PFSK-1 (cell line): Measurements from ENCODE around the gene HOXC6.

Experiments
- FOXP2 ChIP-seq: optimal IDR thresholded peaks from 2 replicates; pipeline ENCODE3; 2011; ENCODE audit warnings: borderline replicate concordance, control low read depth, inconsistent platforms; ENCODE audit not compliant: insufficient read depth; ENCODE audit errors: extremely low read length, extremely low read depth
- POLR2AphosphoS5 ChIP-seq: IDR thresholded peaks from 2 replicates; pipeline ENCODE4 v1.6.1; 2012; ENCODE audit warnings: low read depth, mild to moderate bottlenecking, control low read depth, low read length, moderate library complexity
- REST ChIP-seq, 2 experiments: IDR thresholded peaks; 2 replicates each; pipeline versions ENCODE4 v1.6.1 to v1.8.0; 2011 to 2012; ENCODE audit warnings: low read depth in 2 of 2, low read length in 2 of 2, control low read depth in 1 of 2, inconsistent platforms in 1 of 2, mild to moderate bottlenecking in 1 of 2, moderate library complexity in 1 of 2; ENCODE audit not compliant: insufficient read depth in 1 of 2
- SIN3A ChIP-seq: IDR thresholded peaks from 2 replicates; pipeline ENCODE4 v1.6.1; 2012; ENCODE audit warnings: mild to moderate bottlenecking, low read length, moderate library complexity, borderline replicate concordance; ENCODE audit not compliant: insufficient read depth
- TAF1 ChIP-seq: IDR thresholded peaks from 2 replicates; pipeline ENCODE4 v1.6.1; 2012; ENCODE audit warnings: low read length, control low read depth, borderline replicate concordance; ENCODE audit not compliant: insufficient read depth

The HOXC6 gene

GRCh38 chr12:54051874-54052437 lies 23.7 kb downstream of the HOXC6 start:
- TF ChIP-seq TAF1 (no peak), REST (IDR thresholded peaks at IDR 0.05; ENCODE audit: insufficient read depth in 1 of 2, low read depth in 2 of 2, low read length in 2 of 2) (no peak), SIN3A (no peak), FOXP2 (no peak), POLR2AphosphoS5 (no peak)

GRCh38 chr12:54052438-54053002 lies 24.3 kb downstream of the HOXC6 start:
- TF ChIP-seq REST (IDR thresholded peaks at IDR 0.05; ENCODE audit: insufficient read depth in 1 of 2, low read depth in 2 of 2, low read length in 2 of 2) (no peak), TAF1 (no peak), POLR2AphosphoS5 (no peak), FOXP2 (no peak), SIN3A (no peak)

DNA sequence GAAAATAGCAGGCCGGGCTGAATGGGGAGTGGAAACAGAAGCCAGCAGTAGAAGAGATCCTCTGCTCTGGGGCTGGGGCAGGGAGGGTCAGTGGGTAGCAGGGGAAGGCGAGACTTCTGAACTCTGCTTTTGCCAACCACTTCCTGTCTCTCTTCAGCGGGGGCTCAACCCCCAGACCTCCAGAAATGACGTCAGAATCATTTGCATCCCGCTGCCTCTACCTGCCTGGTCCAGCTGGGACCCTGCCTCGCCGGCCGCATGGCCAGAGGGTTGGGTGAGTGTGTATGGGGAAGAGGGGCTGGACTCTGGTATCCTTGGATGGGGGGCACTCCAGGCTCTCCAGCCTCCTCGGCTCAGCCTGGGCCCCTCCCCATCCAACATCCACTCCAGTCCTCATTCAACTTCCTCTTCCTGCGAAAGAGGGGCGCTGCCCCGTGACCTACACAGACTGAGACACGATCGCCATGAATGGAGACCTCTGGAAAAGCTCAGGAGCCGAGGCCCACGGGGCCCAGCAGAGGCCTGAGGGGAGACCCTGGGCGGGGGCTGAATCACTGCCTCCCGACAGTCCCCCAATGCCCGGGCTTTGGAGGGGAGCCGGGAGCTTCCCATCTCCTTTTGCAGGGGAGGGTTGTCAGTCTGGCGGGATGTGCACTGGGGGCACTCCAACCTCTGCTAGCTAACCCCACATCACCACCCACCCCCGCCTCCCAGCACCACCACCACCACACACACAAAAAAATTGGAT lies 24.9 kb downstream of the HOXC6 start:
- TF ChIP-seq POLR2AphosphoS5 = no peak
- no peak for TF ChIP-seq FOXP2
- TF ChIP-seq SIN3A = no peak
- no peak for TF ChIP-seq REST (IDR thresholded peaks at IDR 0.05; ENCODE audit: insufficient read depth in 1 of 2, low read depth in 2 of 2, low read length in 2 of 2)
- no peak for TF ChIP-seq TAF1

- TF ChIP-seq TAF1 (no peak), SIN3A (no peak), FOXP2 (no peak), POLR2AphosphoS5 (no peak), REST (IDR thresholded peaks at IDR 0.05; ENCODE audit: insufficient read depth in 1 of 2, low read depth in 2 of 2, low read length in 2 of 2) (no peak)
Measured at GRCh38 chr12:54053751-54054741, 25.8 kb downstream of the HOXC6 start, which contains the start of gene HOXC4. HOXC4 (plus strand) TSS chr12:54053835; CDS start chr12:54053923, 88 bp downstream.
